ENCODE results near the gene SSUH2.

DNA sequence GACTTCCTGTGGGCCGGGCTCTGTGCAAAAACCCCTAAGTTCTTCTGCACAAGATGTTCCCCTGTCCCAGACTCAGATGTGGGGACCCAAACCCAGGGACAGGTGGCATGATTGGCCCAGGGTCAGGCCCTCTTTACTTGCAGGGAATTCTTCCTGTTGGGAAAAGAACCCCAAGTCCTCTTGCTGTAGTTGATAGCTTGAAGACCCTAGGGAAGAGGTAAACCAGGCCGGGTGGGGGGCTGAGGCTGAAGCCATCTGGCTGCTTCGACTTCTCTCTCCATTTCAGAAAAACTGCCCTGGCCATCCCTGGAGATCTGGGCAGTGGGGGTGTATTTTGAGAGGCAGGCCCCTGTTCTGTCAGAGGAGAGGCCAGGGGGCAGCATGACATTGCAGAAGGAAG lies 23.5 kb downstream of the SSUH2 start:
- TF ChIP-seq POLR2AphosphoS5 (IDR thresholded peaks at IDR 0.05; ENCODE audit: borderline replicate concordance, low read depth, low read length) (no peak), EZH2 (IDR thresholded peaks at IDR 0.05) (no peak)
